Type B pancreatic cell (in vitro differentiated cells): ENCODE results near the gene SLC39A13. TPM values are rescaled to one million over a fixed set of nuclear protein-coding genes. Genes with fewer than 3 reads are reported as not detected.

Experiments
- DNase-seq: peaks from one replicate; pipeline ENCODE4 v3.0.0; 2021; ENCODE audit warnings: mixed read lengths; ENCODE audit not compliant: unreplicated experiment; ENCODE audit errors: extremely low spot score
- H3K27ac Mint-ChIP-seq: 2 replicates; pipeline ENCODE4 v1.8.0; 2021; ENCODE audit warnings: mild to moderate bottlenecking, mixed read lengths
- H3K27me3 Mint-ChIP-seq: 2 replicates; pipeline ENCODE4 v1.8.0; 2021; ENCODE audit warnings: mixed read lengths
- H3K36me3 Mint-ChIP-seq: 2 replicates; pipeline ENCODE4 v1.8.0; 2021; ENCODE audit warnings: mixed read lengths
- H3K4me1 Mint-ChIP-seq: one replicate; pipeline ENCODE4 v1.8.0; 2021; ENCODE audit warnings: mixed read lengths; ENCODE audit not compliant: unreplicated experiment
- H3K4me3 Mint-ChIP-seq: 2 replicates; pipeline ENCODE4 v1.8.0; 2021; ENCODE audit warnings: mild to moderate bottlenecking, mixed read lengths
- H3K9me3 Mint-ChIP-seq: 2 replicates; pipeline ENCODE4 v1.8.0; 2021; ENCODE audit warnings: mixed read lengths
- CTCF ChIP-seq: fragments of 200-600 bp; sonication (generic); conservative IDR thresholded peaks from 2 replicates; pipeline ENCODE4 v1.5.0; 2021; ENCODE audit warnings: antibody characterized with exemption, mild to moderate bottlenecking
- total RNA-seq: library from RNA; stranded (reverse); gene quantifications from 2 replicates; pipeline ENCODE4 v1.2.1, GENCODE V29; 2021; ENCODE audit warnings: low replicate concordance

The SLC39A13 gene
- total RNA-seq, 1 donor from 2014 or later, result 44.8 TPM

GRCh38 chr11:47377571-47378009 is 30.8 kb upstream of the SLC39A13 start:
- H3K4me1 Mint-ChIP-seq, result no peaks in the 10 kb centered on the region
- H3K36me3 Mint-ChIP-seq, result no peaks in the 10 kb centered on the region
- no peaks in the 10 kb centered on the region for H3K27me3 Mint-ChIP-seq
- no peak for TF ChIP-seq CTCF
- H3K9me3 Mint-ChIP-seq, result no peaks in the 10 kb centered on the region
- H3K4me3 Mint-ChIP-seq, result no peak overlapping the region
- DNase-seq, result no peak
- no peak overlapping the region for H3K27ac Mint-ChIP-seq

GRCh38 chr11:47378010-47378835 is 30.2 kb upstream of the SLC39A13 start, which contains the start of gene SPI1:
SPI1 (minus strand) TSS chr11:47378547; CDS start chr11:47378353, 194 bp downstream.
- H3K27ac Mint-ChIP-seq, result no peak within 1 kb of the TSS
- no peak for DNase-seq
- H3K36me3 Mint-ChIP-seq, result no peaks in the 10 kb centered on the region
- no peak for TF ChIP-seq CTCF
- H3K27me3 Mint-ChIP-seq, result no peaks in the 10 kb centered on the region
- no peaks in the 10 kb centered on the region for H3K9me3 Mint-ChIP-seq
- no peak within 1 kb of the TSS for H3K4me3 Mint-ChIP-seq
- no peaks in the 10 kb centered on the region for H3K4me1 Mint-ChIP-seq

- H3K4me1 Mint-ChIP-seq, result no peaks in the 10 kb centered on the region
- H3K4me3 Mint-ChIP-seq, result no peak overlapping the region
- TF ChIP-seq CTCF, result no peak
- no peaks in the 10 kb centered on the region for H3K9me3 Mint-ChIP-seq
- H3K36me3 Mint-ChIP-seq, result no peaks in the 10 kb centered on the region
- no peaks in the 10 kb centered on the region for H3K27me3 Mint-ChIP-seq
- no peak for DNase-seq
- no peak overlapping the region for H3K27ac Mint-ChIP-seq
Observed at GRCh38 chr11:47378836-47379170, 29.6 kb upstream of the SLC39A13 start.

- Mint-ChIP-seq H3K27me3 (no peaks in the 10 kb centered on the region), H3K4me3 (no peak overlapping the region), H3K4me1 (no peaks in the 10 kb centered on the region), H3K27ac (no peak overlapping the region), H3K36me3 (no peaks in the 10 kb centered on the region), H3K9me3 (no peaks in the 10 kb centered on the region)
- no peak for DNase-seq
- TF ChIP-seq CTCF, result no peak
Observed at GRCh38 chr11:47379317-47379716, 29.1 kb upstream of the SLC39A13 start.

- Mint-ChIP-seq H3K9me3 (no peaks in the 10 kb centered on the region), H3K4me3 (no peak overlapping the region), H3K27ac (no peak overlapping the region), H3K36me3 (no peaks in the 10 kb centered on the region), H3K27me3 (no peaks in the 10 kb centered on the region), H3K4me1 (no peaks in the 10 kb centered on the region)
- DNase-seq, result no peak
- no peak for TF ChIP-seq CTCF
Observed at GRCh38 chr11:47380078-47380477, 28.3 kb upstream of the SLC39A13 start.
